GM12891 (cell line): ENCODE measurements around the gene OR5J2.
"Not testable (repeated sequence)": the region's sequence is repeated elsewhere in the genome, so short reads cannot be mapped to it uniquely, and the experiment has no call there.

Experiments
- DNase-seq: peaks from one replicate; pipeline ENCODE4 v3.0.0; 2011; ENCODE audit warnings: low spot score; ENCODE audit not compliant: insufficient read length
- FAIRE-seq: peaks from 2 replicates; lab custom pipeline; 2011; peaks lifted over from hg19 to GRCh38; lab: Jason Lieb, UNC
- PAX5 ChIP-seq: IDR thresholded peaks from 2 replicates; pipeline ENCODE4 v1.6.1; 2011; ENCODE audit warnings: low read length, moderate library complexity, mild to moderate bottlenecking; ENCODE audit not compliant: insufficient read depth, severe bottlenecking
- POLR2A ChIP-seq: IDR thresholded peaks from 2 replicates; pipeline ENCODE4 v1.6.1; 2011; ENCODE audit warnings: low read depth, low read length, control low read depth
- POLR2AphosphoS5 ChIP-seq: IDR thresholded peaks from 2 replicates; pipeline ENCODE4 v1.6.1; 2011; ENCODE audit warnings: low read depth, low read length, control low read depth
- POU2F2 ChIP-seq: IDR thresholded peaks from 2 replicates; pipeline ENCODE4 v1.6.1; 2011; ENCODE audit warnings: low read depth, mild to moderate bottlenecking, control low read depth, low read length, moderate library complexity
- SPI1 ChIP-seq: IDR thresholded peaks from 2 replicates; pipeline ENCODE4 v1.6.1; 2011; ENCODE audit warnings: low read depth, low read length, control low read depth
- TAF1 ChIP-seq: IDR thresholded peaks from 2 replicates; pipeline ENCODE4 v1.6.1; 2011; ENCODE audit warnings: low read depth, low read length, control low read depth

OR5J2 gene

GRCh38 chr11:56197367-56197766, 20.9 kb downstream of the OR5J2 start:
- FAIRE-seq (no peak), DNase-seq (no peak)
- TF ChIP-seq TAF1 = no peak
- no peak for TF ChIP-seq POU2F2
- TF ChIP-seq SPI1 = no peak
- no peak for TF ChIP-seq PAX5
- no peak for TF ChIP-seq POLR2A
- no peak for TF ChIP-seq POLR2AphosphoS5

DNA sequence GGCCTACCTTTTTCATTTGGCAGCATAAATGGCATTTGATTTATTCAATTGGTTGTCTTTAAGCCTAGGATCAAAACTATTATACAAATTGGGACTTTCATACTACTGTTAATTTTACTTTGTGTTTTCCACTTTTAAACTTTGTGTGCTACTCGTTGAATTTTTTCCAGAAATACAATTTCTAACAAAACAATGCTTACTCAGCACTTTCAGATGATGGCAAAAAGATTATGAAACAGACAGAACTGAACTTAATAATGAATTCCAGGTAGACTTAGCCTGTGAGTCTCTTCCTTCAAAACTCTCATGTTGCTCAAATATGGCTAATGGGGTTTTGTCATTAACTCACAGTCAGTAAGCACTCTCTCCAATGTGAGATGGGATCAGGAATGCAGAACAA, 31.4 kb downstream of the OR5J2 start:
- FAIRE-seq (no peak), DNase-seq (no peak)
- TF ChIP-seq TAF1 = no peak
- no peak for TF ChIP-seq POLR2A
- TF ChIP-seq POU2F2 = no peak
- TF ChIP-seq SPI1 = no peak
- TF ChIP-seq PAX5 = no peak
- TF ChIP-seq POLR2AphosphoS5 = no peak

DNA sequence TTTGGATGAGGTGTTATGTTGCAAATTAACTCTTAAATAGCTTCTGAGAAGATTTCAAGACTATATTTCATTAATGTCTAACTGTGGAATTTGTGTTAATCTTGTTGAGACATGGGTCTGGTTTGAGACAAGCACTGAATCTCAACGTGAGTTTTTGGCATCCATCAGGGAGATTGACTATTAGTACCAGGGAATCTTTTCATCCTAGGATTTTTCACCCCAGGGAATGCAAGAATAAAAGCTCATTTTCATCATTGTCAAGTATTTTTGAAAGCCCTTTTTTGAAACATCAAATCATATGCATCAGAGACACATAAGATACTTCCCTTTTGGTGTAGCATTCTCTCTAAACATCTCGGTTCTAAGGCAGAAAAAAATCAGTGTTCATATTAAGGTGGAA, 38.1 kb downstream of the OR5J2 start:
- FAIRE-seq (no peak), DNase-seq (no peak)
- TF ChIP-seq PAX5 = no peak
- no peak for TF ChIP-seq POLR2A
- TF ChIP-seq POLR2AphosphoS5 = no peak
- TF ChIP-seq POU2F2 = no peak
- TF ChIP-seq SPI1 = no peak
- no peak for TF ChIP-seq TAF1

- not testable (repeated sequence) for DNase-seq, FAIRE-seq
These were observed 43.3 kb downstream of the OR5J2 start for GRCh38 chr11:56219735-56220134.
